Bronchial epithelial cell (primary cell): ENCODE measurements around the gene ZEB1. TPM values are rescaled to one million over a fixed set of nuclear protein-coding genes. Genes with fewer than 3 reads are reported as not detected.

Experiments used
- DNase-seq: peaks from one replicate; pipeline ENCODE4 v3.0.0-alpha.2; 2010; ENCODE audit warnings: low read depth
- FAIRE-seq: peaks from 2 replicates; lab custom pipeline; 2011; peaks lifted over from hg19 to GRCh38; lab: Jason Lieb, UNC
- H3K27me3 ChIP-seq: 2 replicates; pipeline ENCODE4 v1.5.1; 2011; ENCODE audit warnings: low read length; ENCODE audit not compliant: control insufficient read depth, insufficient read depth
- H3K36me3 ChIP-seq: 2 replicates; pipeline ENCODE4 v1.5.1; 2011; ENCODE audit warnings: low read length; ENCODE audit not compliant: control insufficient read depth, insufficient read depth
- H3K4me3 ChIP-seq: 2 replicates; pipeline ENCODE4 v1.5.1; 2011; ENCODE audit warnings: mild to moderate bottlenecking, low read depth, low read length, control low read depth
- CTCF ChIP-seq: IDR thresholded peaks from 2 replicates; pipeline ENCODE4 v1.5.1; 2011; ENCODE audit warnings: mild to moderate bottlenecking, moderate library complexity, low read length, control low read depth, inconsistent platforms; ENCODE audit not compliant: insufficient read depth, severe bottlenecking
- total RNA-seq: library from RNA; depleted of rRNA; stranded (reverse); fragments of >200 nt; gene quantifications from 2 replicates; pipeline ENCODE4 v1.2.1, GENCODE V29; 2014

Gene ZEB1
- total RNA-seq, 1 donor from 2014 or later, result 2.6 TPM

GRCh38 chr10:31431021-31431420 lies 112.0 kb downstream of the ZEB1 start:
- Histone ChIP-seq H3K36me3 (no peaks in the 10 kb centered on the region), H3K27me3 (no peaks in the 10 kb centered on the region), H3K4me3 (no peak overlapping the region)
- TF ChIP-seq CTCF, result no peak
- DNase-seq, result no peak
- FAIRE-seq, result no peak

GRCh38 chr10:31437959-31438358 lies 118.9 kb downstream of the ZEB1 start:
- DNase-seq (no peak), FAIRE-seq (no peak)
- no peak for TF ChIP-seq CTCF
- Histone ChIP-seq H3K36me3 (no peaks in the 10 kb centered on the region), H3K4me3 (no peak overlapping the region), H3K27me3 (no peaks in the 10 kb centered on the region)

- DNase-seq (no peak), FAIRE-seq (no peak)
- Histone ChIP-seq H3K4me3 (no peak overlapping the region), H3K27me3 (no peaks in the 10 kb centered on the region), H3K36me3 (no peaks in the 10 kb centered on the region)
- TF ChIP-seq CTCF, result no peak
These were observed 132.8 kb downstream of the ZEB1 start for GRCh38 chr10:31451766-31452165.

DNA sequence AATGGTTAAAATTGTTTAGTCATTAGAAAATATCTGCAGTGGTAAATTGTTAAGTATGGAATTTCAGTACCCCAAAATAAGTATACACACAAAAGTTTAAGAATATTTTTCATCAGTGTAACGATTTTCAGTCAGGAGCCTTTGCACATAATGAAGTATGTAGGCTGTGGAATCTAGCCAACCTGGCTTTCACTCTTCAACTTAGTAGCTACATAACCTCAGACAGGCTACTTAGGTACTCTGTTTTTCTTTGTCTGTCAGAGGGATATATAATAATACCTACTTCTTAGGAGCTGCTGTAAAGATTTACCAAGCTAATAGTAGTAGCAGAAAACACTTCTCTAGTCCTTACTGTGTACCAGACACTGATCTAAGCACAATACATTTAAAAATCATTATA lies 137.5 kb downstream of the ZEB1 start:
- no peak for DNase-seq
- FAIRE-seq, result no peak

DNA sequence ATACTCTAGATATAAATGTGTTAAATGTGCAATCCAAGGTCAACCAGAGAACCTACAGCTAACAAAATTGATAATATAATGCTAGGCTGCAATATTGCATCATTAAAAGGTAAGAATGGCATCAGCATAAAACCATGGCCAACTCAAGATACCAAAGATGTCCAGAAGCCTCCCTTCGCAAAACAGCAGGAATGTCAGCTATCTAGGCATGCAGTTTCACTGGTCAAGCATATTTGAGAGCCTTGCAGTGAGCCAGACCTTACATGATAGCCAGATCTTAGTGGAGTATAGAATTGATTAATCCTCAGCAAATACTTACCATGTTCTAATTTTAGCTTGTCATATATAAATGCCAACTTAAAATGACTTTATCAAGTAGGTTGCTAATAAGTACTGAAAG lies 138.8 kb downstream of the ZEB1 start:
- FAIRE-seq (no peak), DNase-seq (no peak)
- H3K4me3 ChIP-seq, result no peak overlapping the region
- TF ChIP-seq CTCF, result no peak
- H3K27me3 ChIP-seq, result no peaks in the 10 kb centered on the region
- H3K36me3 ChIP-seq, result no peaks in the 10 kb centered on the region

More for the DNA sequence above, 137.5 kb downstream of the ZEB1 start:
- Histone ChIP-seq H3K4me3 (no peak overlapping the region), H3K27me3 (no peaks in the 10 kb centered on the region), H3K36me3 (no peaks in the 10 kb centered on the region)
- TF ChIP-seq CTCF, result no peak

DNA sequence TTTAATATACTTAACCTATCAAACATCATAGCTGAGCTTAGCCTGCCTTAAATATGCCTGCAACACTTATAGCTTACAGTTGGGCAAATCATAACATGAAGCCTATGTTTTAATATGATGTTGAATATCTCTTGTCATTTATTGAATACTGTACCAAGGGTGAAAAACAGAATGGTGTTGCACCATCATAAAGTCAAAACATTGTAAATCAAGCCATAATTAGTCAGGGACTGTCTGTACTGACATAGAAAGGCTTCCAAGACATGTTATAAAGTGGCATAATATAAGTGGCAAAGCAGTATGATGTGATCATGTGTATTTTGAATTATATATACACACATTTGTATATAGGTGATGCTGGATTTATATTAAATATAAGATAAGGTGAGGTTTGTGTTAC lies 140.0 kb downstream of the ZEB1 start:
- Histone ChIP-seq H3K4me3 (no peak overlapping the region), H3K36me3 (no peaks in the 10 kb centered on the region), H3K27me3 (no peaks in the 10 kb centered on the region)
- FAIRE-seq, result no peak
- no peak for DNase-seq
- TF ChIP-seq CTCF, result no peak
